NCI-H1105 treated with DMSO at 0.1 percent for 48 hours (cell line): Measurements from ENCODE around the gene ELOA.
"Not testable (repeated sequence)": the region's sequence is repeated elsewhere in the genome, so short reads cannot be mapped to it uniquely, and the experiment has no call there.

Experiments
- DNase-seq: peaks from one replicate; lab custom pipeline; 2025; lab: John Stamatoyannopoulos, UW

ELOA gene

GRCh38 chr1:23783141-23783540, 39.9 kb downstream of the ELOA start:
- not testable (repeated sequence) for DNase-seq

- no peak for DNase-seq
These were observed 41.6 kb downstream of the ELOA start for GRCh38 chr1:23784846-23785245.

GRCh38 chr1:23787701-23788100, 44.4 kb downstream of the ELOA start:
- no peak for DNase-seq

- no peak for DNase-seq
These were observed 45.4 kb downstream of the ELOA start for GRCh38 chr1:23788695-23789094.

GRCh38 chr1:23790696-23791515, 47.6 kb downstream of the ELOA start, which contains the start of gene LYPLA2:
TSS of gene LYPLA2 (plus strand) at chr1:23791145. CDS start at chr1:23792683, 1,538 bp downstream.
- peak; percentile 90 for DNase-seq

- peak; percentile 24 for DNase-seq
These were observed 48.3 kb downstream of the ELOA start for GRCh38 chr1:23791516-23792047.

GRCh38 chr1:23792151-23792945, 49.1 kb downstream of the ELOA start:
- DNase-seq = no peak

GRCh38 chr1:23793018-23793781, 49.9 kb downstream of the ELOA start:
- DNase-seq = no peak

- no peak for DNase-seq
These were observed 50.8 kb downstream of the ELOA start for GRCh38 chr1:23793861-23794731.

GRCh38 chr1:23794732-23795182, 51.5 kb downstream of the ELOA start:
- DNase-seq = not testable (repeated sequence)

GRCh38 chr1:23795676-23796465, 52.6 kb downstream of the ELOA start:
- DNase-seq = no peak

GRCh38 chr1:23796466-23797271, 53.4 kb downstream of the ELOA start:
- no peak for DNase-seq

- no peak for DNase-seq
These were observed 54.5 kb downstream of the ELOA start for GRCh38 chr1:23797478-23798448.

GRCh38 chr1:23798662-23799142, 55.4 kb downstream of the ELOA start:
- no peak for DNase-seq

GRCh38 chr1:23799255-23799569, 55.9 kb downstream of the ELOA start:
- no peak for DNase-seq

- DNase-seq = no peak
These were observed 56.5 kb downstream of the ELOA start for GRCh38 chr1:23799570-23800399.
